WTC11 (cell line): ENCODE data around the gene SLCO2A1. TPM values are rescaled to one million over a fixed set of nuclear protein-coding genes. Genes with fewer than 3 reads are reported as not detected.

Source experiments
- ATAC-seq: fragments of 200-7000 bp; cut with Tn5 transposase; 2 replicates; pipeline ENCODE4 v1.10.0; 2021; ENCODE audit warnings: mild to moderate bottlenecking, moderate library complexity
- CTCF ChIA-PET: fragments of 300-600 bp; sonication (Branson Sonifier 250); formaldehyde crosslinking; loops from one replicate; lab custom pipeline; 2021; ENCODE audit warnings: antibody characterized with exemption; lab: Charles Lee
- POLR2A ChIA-PET: fragments of 350-600 bp; sonication (Branson Sonifier 250); formaldehyde crosslinking; loops from one replicate; lab custom pipeline; 2021; ENCODE audit warnings: antibody characterized with exemption; lab: Charles Lee
- DNase-seq: peaks from one replicate; pipeline ENCODE4 v3.0.0; 2021; ENCODE audit warnings: low spot score
- H3K27ac Mint-ChIP-seq: 2 replicates; pipeline ENCODE4 v1.8.0; 2021; ENCODE audit warnings: mixed read lengths
- H3K27me3 Mint-ChIP-seq: 2 replicates; pipeline ENCODE4 v1.8.0; 2021; ENCODE audit warnings: low read depth, mild to moderate bottlenecking, moderate library complexity, mixed read lengths
- H3K36me3 Mint-ChIP-seq: 2 replicates; pipeline ENCODE4 v1.8.0; 2021; ENCODE audit warnings: mixed read lengths
- H3K4me1 Mint-ChIP-seq: 2 replicates; pipeline ENCODE4 v1.8.0; 2022; ENCODE audit warnings: mixed read lengths
- H3K4me3 Mint-ChIP-seq: 2 replicates; pipeline ENCODE4 v1.8.0; 2021; ENCODE audit warnings: mild to moderate bottlenecking, moderate library complexity, mixed read lengths
- H3K9me3 Mint-ChIP-seq: 2 replicates; pipeline ENCODE4 v1.8.0; 2021; ENCODE audit warnings: mixed read lengths
- AFF4 ChIP-seq: sonication (generic); formaldehyde crosslinking; IDR thresholded peaks from 2 replicates; pipeline ENCODE4 v1.8.1; 2023; ENCODE audit warnings: mild to moderate bottlenecking, missing genetic modification reagents, borderline replicate concordance
- ARID4B ChIP-seq: sonication (generic); formaldehyde crosslinking; IDR thresholded peaks from 2 replicates; pipeline ENCODE4 v1.8.0; 2023; ENCODE audit warnings: missing genetic modification reagents, mild to moderate bottlenecking, borderline replicate concordance
- ATF1 ChIP-seq: sonication (generic); formaldehyde crosslinking; IDR thresholded peaks from 2 replicates; pipeline ENCODE4 v1.8.1; 2023; ENCODE audit warnings: mild to moderate bottlenecking, moderate library complexity, missing genetic modification reagents
- ESRRA ChIP-seq: sonication (generic); formaldehyde crosslinking; IDR thresholded peaks from 2 replicates; pipeline ENCODE4 v1.8.1; 2022; ENCODE audit warnings: mild to moderate bottlenecking, missing genetic modification reagents, borderline replicate concordance
- ETV6 ChIP-seq: sonication (generic); formaldehyde crosslinking; IDR thresholded peaks from 2 replicates; pipeline ENCODE4 v1.8.1; 2022; ENCODE audit warnings: mild to moderate bottlenecking, missing genetic modification reagents
- FOXJ3 ChIP-seq: sonication (generic); formaldehyde crosslinking; IDR thresholded peaks from 2 replicates; pipeline ENCODE4 v1.9.0; 2021; ENCODE audit warnings: missing genetic modification reagents, mild to moderate bottlenecking, borderline replicate concordance
- FOXP4 ChIP-seq: sonication (generic); formaldehyde crosslinking; IDR thresholded peaks from 2 replicates; pipeline ENCODE4 v1.8.0; 2022; ENCODE audit warnings: mild to moderate bottlenecking, missing genetic modification reagents
- JUN ChIP-seq: sonication (generic); formaldehyde crosslinking; IDR thresholded peaks from 2 replicates; pipeline ENCODE4 v1.8.0; 2023; ENCODE audit warnings: mild to moderate bottlenecking, missing genetic modification reagents
- NFATC4 ChIP-seq: fragments of 250-450 bp; sonication (Bioruptor Pico); IDR thresholded peaks from 2 replicates; pipeline ENCODE4 v1.9.0; 2021; ENCODE audit warnings: mild to moderate bottlenecking
- SMAD4 ChIP-seq: sonication (generic); formaldehyde crosslinking; IDR thresholded peaks from 2 replicates; pipeline ENCODE4 v1.8.0; 2022; ENCODE audit warnings: mild to moderate bottlenecking, missing genetic modification reagents
- TCF7 ChIP-seq: sonication (generic); formaldehyde crosslinking; IDR thresholded peaks from 2 replicates; pipeline ENCODE4 v1.8.0; 2022; ENCODE audit warnings: mild to moderate bottlenecking, low read depth, missing genetic modification reagents, moderate library complexity
- ZMAT4 ChIP-seq: fragments of 250-450 bp; sonication (Bioruptor Pico); IDR thresholded peaks from 2 replicates; pipeline ENCODE4 v1.9.0; 2021; ENCODE audit warnings: mild to moderate bottlenecking
- ZNF219 ChIP-seq: sonication (generic); formaldehyde crosslinking; IDR thresholded peaks from 2 replicates; pipeline ENCODE4 v1.8.0; 2023; ENCODE audit warnings: missing genetic modification reagents, mild to moderate bottlenecking, borderline replicate concordance
- ZNF281 ChIP-seq: sonication (generic); formaldehyde crosslinking; IDR thresholded peaks from 2 replicates; pipeline ENCODE4 v1.8.0; 2023; ENCODE audit warnings: mild to moderate bottlenecking, missing genetic modification reagents
- total RNA-seq: library from RNA; stranded (reverse); gene quantifications from 3 replicates; pipeline ENCODE4 v1.2.3, GENCODE V29; 2021

SLCO2A1 gene
- total RNA-seq, 1 experiment from 2014 or later = 3.3 TPM

- TF ChIP-seq FOXP4 (CRISPR knock-in tag) = no peak
- TF ChIP-seq NFATC4 (CRISPR knock-in tag) = no peak
- TF ChIP-seq ARID4B = no peak
- no peak for TF ChIP-seq ZMAT4
Observed at GRCh38 chr3:133948996-133949395, 80.7 kb downstream of the SLCO2A1 start (continued).

GRCh38 chr3:133948131-133948810, 81.5 kb downstream of the SLCO2A1 start:
- no peak for DNase-seq
- H3K27me3 Mint-ChIP-seq = peaks cover 29% of the 10 kb centered on the region
- ATAC-seq = no peak
- H3K36me3 Mint-ChIP-seq = no peaks in the 10 kb centered on the region
- CTCF ChIA-PET = no interaction called here
- H3K27ac Mint-ChIP-seq = no peak overlapping the region
- TF ChIP-seq JUN (no peak), ZMAT4 (no peak), AFF4 (CRISPR knock-in tag) (no peak), ZNF219 (CRISPR knock-in tag) (no peak), SMAD4 (CRISPR knock-in tag) (no peak), FOXJ3 (no peak), ESRRA (no peak), ZNF281 (CRISPR knock-in tag) (no peak), ETV6 (CRISPR knock-in tag) (no peak), ATF1 (CRISPR knock-in tag) (no peak), TCF7 (CRISPR knock-in tag) (no peak)
- peaks cover 31% of the 10 kb centered on the region for H3K4me1 Mint-ChIP-seq
- H3K4me3 Mint-ChIP-seq = no peak overlapping the region
- POLR2A ChIA-PET = no interaction called here
- peaks cover 18% of the 10 kb centered on the region for H3K9me3 Mint-ChIP-seq
